Esophagus squamous epithelium (tissue), 5 donors: Measurements from ENCODE around the gene ANKRD6. TPM values are rescaled to one million over a fixed set of nuclear protein-coding genes. Genes with fewer than 3 reads are reported as not detected.
A peak's percentile ranks its signal among the peaks of the same experiment; 100 is the strongest.

ENCODE experiments used
- DNase-seq: peaks from one replicate; lab custom pipeline; 2025; lab: John Stamatoyannopoulos, UW
- H3K27ac ChIP-seq, 4 donors: fragments of 200-600 bp; sonication (generic); one replicate each; pipeline ENCODE4 v1.5.1; 2016 to 2019; ENCODE audit warnings: mild to moderate bottlenecking in 1 of 4
- H3K27me3 ChIP-seq, 4 donors: fragments of 200-600 bp; sonication (generic); 1 replicate in 3 of 4; 2 replicates in 1 of 4; pipeline versions ENCODE4 v1.5.1 to v1.6.0; 2017 to 2021; ENCODE audit warnings: antibody characterized with exemption in 1 of 4
- H3K36me3 ChIP-seq, 3 donors: fragments of 200-600 bp; sonication (generic); one replicate each; pipeline ENCODE4 v1.5.1; 2016 to 2019
- H3K4me1 ChIP-seq, 3 donors: fragments of 200-600 bp; sonication (generic); one replicate each; pipeline ENCODE4 v1.5.1; 2017 to 2019
- H3K4me3 ChIP-seq, 4 donors: fragments of 200-600 bp; sonication (generic); 1 replicate in 3 of 4; 2 replicates in 1 of 4; pipeline ENCODE4 v1.5.1; 2016 to 2019; ENCODE audit warnings: mild to moderate bottlenecking in 2 of 4, moderate library complexity in 1 of 4
- H3K9me3 ChIP-seq, 3 donors: fragments of 200-600 bp; sonication (generic); one replicate each; pipeline ENCODE4 v1.5.1; 2016 to 2019
- CTCF ChIP-seq, 6 experiments: fragments of 450-650 bp in 4 of 6; fragments of 200-600 bp in 2 of 6; sonication (generic) in 2 of 6; IDR thresholded peaks; one replicate each; pipeline ENCODE4 v1.5.1; 2016 to 2019; ENCODE audit warnings: antibody characterized with exemption in 6 of 6, mild to moderate bottlenecking in 4 of 6, moderate library complexity in 4 of 6
- POLR2A ChIP-seq, 4 donors: fragments of 450-650 bp; IDR thresholded peaks; one replicate each; pipeline ENCODE4 v1.6.1; 2017; ENCODE audit warnings: antibody characterized with exemption in 4 of 4, mild to moderate bottlenecking in 4 of 4, moderate library complexity in 3 of 4
- WGBS, 2 donors: methylation state at CpG; one replicate each; pipeline ENCODE4 v1.1.5; 2018; 5-methylcytosine and 5-hydroxymethylcytosine counted together
- intact Hi-C: fragments of 100-400 bp; cut with DNase I; formaldehyde crosslinking; loops from one replicate; pipeline ENCODE4 v1.15.0; 2022
- total RNA-seq, 4 donors: library from RNA; depleted of rRNA; stranded (reverse); fragments of >200 nt; gene quantifications; one replicate each; pipeline ENCODE4 v1.1.0, GENCODE V29; 2016
- donor health status: DM: yes; HTN: yes; CAD: no.

Gene ANKRD6
- total RNA-seq, 4 donors from 2014 or later = 5.8 to 12.0 (median 7.3) TPM

GRCh38 chr6:89409461-89410035 lies 23.4 kb upstream of the ANKRD6 start:
- no peak for DNase-seq
- Histone ChIP-seq H3K4me3 (no peak overlapping the region), H3K4me1 (peaks cover 4 to 42% (median 10%) of the 10 kb centered on the region in 3 donors), H3K27me3 (no peaks in the 10 kb centered on the region), H3K27ac (no peak overlapping the region), H3K9me3 (no peaks in the 10 kb centered on the region), H3K36me3 (no peaks in the 10 kb centered on the region)
- intact Hi-C loops = no loop called here
- 80 to 85% methylated on average over 6 to 7 of the region's 7 CpGs for WGBS, 2 donors
- TF ChIP-seq POLR2A (IDR thresholded peaks at IDR 0.05) (no peak), CTCF (IDR thresholded peaks at IDR 0.05) (no peak)

- Histone ChIP-seq H3K4me3 (peak overlapping the region in 3 of 4 donors; percentile 78 to 95 (median 93)), H3K36me3 (no peaks in the 10 kb centered on the region), H3K9me3 (no peaks in the 10 kb centered on the region), H3K4me1 (peaks cover 4 to 42% (median 10%) of the 10 kb centered on the region in 3 donors), H3K27ac (peak overlapping the region in 2 of 4 donors; percentile 90 to 92), H3K27me3 (no peaks in the 10 kb centered on the region)
- WGBS, 2 donors = 45 to 65% methylated on average over 10 of the region's 10 CpGs
- no peak for DNase-seq
- intact Hi-C loops = no loop called here
- TF ChIP-seq POLR2A (IDR thresholded peaks at IDR 0.05) (no peak), CTCF (IDR thresholded peaks at IDR 0.05) (no peak)
Observed at GRCh38 chr6:89410231-89410761, 22.7 kb upstream of the ANKRD6 start.

GRCh38 chr6:89410788-89411144 lies 22.2 kb upstream of the ANKRD6 start:
- H3K36me3 ChIP-seq = no peaks in the 10 kb centered on the region
- H3K9me3 ChIP-seq = no peaks in the 10 kb centered on the region
- peaks cover 4 to 42% (median 10%) of the 10 kb centered on the region in 3 donors for H3K4me1 ChIP-seq
- H3K4me3 ChIP-seq = peak overlapping the region; percentile 77 to 95 (median 86)
- no peak for DNase-seq
- TF ChIP-seq POLR2A (IDR thresholded peaks at IDR 0.05) = no peak
- no peaks in the 10 kb centered on the region for H3K27me3 ChIP-seq
- WGBS, 2 donors = 22 to 36% methylated on average over 4 of the region's 4 CpGs
- H3K27ac ChIP-seq = peak overlapping the region; percentile 82 to 92 (median 88)
- intact Hi-C loops = no loop called here

GRCh38 chr6:89411145-89412070 lies 21.5 kb upstream of the ANKRD6 start:
- Histone ChIP-seq H3K9me3 (no peaks in the 10 kb centered on the region), H3K4me3 (peak overlapping the region; percentile 77 to 95 (median 86)), H3K27ac (peak overlapping the region; percentile 82 to 92 (median 88)), H3K27me3 (no peaks in the 10 kb centered on the region), H3K4me1 (peaks cover 4 to 42% (median 10%) of the 10 kb centered on the region in 3 donors), H3K36me3 (no peaks in the 10 kb centered on the region)
- WGBS, 2 donors = 0 to 8% methylated on average over 6 to 17 of the region's 93 CpGs
- intact Hi-C loops = no loop called here
- no peak for DNase-seq
- TF ChIP-seq POLR2A (IDR thresholded peaks at IDR 0.05) (no peak), CTCF (IDR thresholded peaks at IDR 0.05) (no peak)

- 0 to 2% methylated on average over 3 to 4 of the region's 85 CpGs for WGBS, 2 donors
- Histone ChIP-seq H3K4me3 (peak within 1 kb of the TSS; percentile 77 to 95 (median 86)), H3K27me3 (no peaks in the 10 kb centered on the region), H3K4me1 (peaks cover 4 to 42% (median 10%) of the 10 kb centered on the region in 3 donors), H3K27ac (peak within 1 kb of the TSS; percentile 82 to 92 (median 88)), H3K36me3 (no peaks in the 10 kb centered on the region), H3K9me3 (no peaks in the 10 kb centered on the region)
- intact Hi-C loops = no loop called here
- DNase-seq = no peak
- TF ChIP-seq CTCF (IDR thresholded peaks at IDR 0.05) (no peak), POLR2A (IDR thresholded peaks at IDR 0.05) (peak in 2 of 4 donors; percentile 33 to 73)
Observed at GRCh38 chr6:89412071-89413005, 20.6 kb upstream of the ANKRD6 start, which contains the start of gene RRAGD. RRAGD (minus strand) TSS chr6:89412273; CDS start chr6:89411993, 280 bp downstream.
